IMR-90 (cell line): ENCODE data around the gene MBTPS1. TPM values are rescaled to one million over a fixed set of nuclear protein-coding genes. Genes with fewer than 3 reads are reported as not detected.

Experiments used
- ATAC-seq: fragments of 200-7000 bp; cut with Tn5 transposase; 2 replicates; pipeline ENCODE4 v1.9.1; 2020; ENCODE audit warnings: low read depth, mild to moderate bottlenecking, moderate library complexity
- BruUV-seq: library from RNA; stranded (reverse); fragments of 400-500 nt; replicated peaks from 2 replicates; lab custom pipeline; 2021; lab: Mats Ljungman, UMichigan
- CTCF ChIA-PET: fragments of 300-600 bp; formaldehyde crosslinking; extraction: SDS; loops from one replicate; lab custom pipeline; 2021; ENCODE audit warnings: antibody characterized with exemption; lab: Yijun Ruan, JAX
- POLR2A ChIA-PET: fragments of 300-600 bp; sonication (Branson Sonifier 250); formaldehyde crosslinking; loops from one replicate; lab custom pipeline; 2022; ENCODE audit warnings: antibody characterized with exemption; ENCODE audit not compliant: unreplicated experiment; lab: Charles Lee
- DNase-seq: peaks from one replicate; pipeline ENCODE4 v3.0.0; 2013
- H2AFZ ChIP-seq: replicated peaks from 2 replicates; pipeline ENCODE3; 2013; ENCODE audit warnings: low read length, mild to moderate bottlenecking; ENCODE audit not compliant: poor library complexity
- H2AK5ac ChIP-seq: 2 replicates; pipeline ENCODE4 v1.6.1; 2013; ENCODE audit warnings: low read depth, low read length, inconsistent platforms
- H2AK9ac ChIP-seq: replicated peaks from 2 replicates; pipeline ENCODE3; 2013; ENCODE audit warnings: mild to moderate bottlenecking, low read depth, low read length, moderate library complexity; ENCODE audit not compliant: poor library complexity
- H2BK120ac ChIP-seq: 2 replicates; pipeline ENCODE4 v1.6.1; 2013; ENCODE audit warnings: low read depth, low read length, inconsistent platforms
- H2BK15ac ChIP-seq: 3 replicates; pipeline ENCODE4 v1.6.1; 2013; ENCODE audit warnings: low read depth, low read length, inconsistent platforms
- H2BK20ac ChIP-seq: 2 replicates; pipeline ENCODE4 v1.6.1; 2013; ENCODE audit warnings: low read depth, mild to moderate bottlenecking, inconsistent platforms, low read length, moderate library complexity
- H2BK5ac ChIP-seq: 2 replicates; pipeline ENCODE4 v1.6.1; 2013; ENCODE audit warnings: mild to moderate bottlenecking, low read depth, low read length, inconsistent platforms; ENCODE audit not compliant: poor library complexity, severe bottlenecking
- H3K14ac ChIP-seq: replicated peaks from 2 replicates; pipeline ENCODE4 v1.6.1; 2013; ENCODE audit warnings: low read depth, low read length, inconsistent platforms
- H3K18ac ChIP-seq: 2 replicates; pipeline ENCODE4 v1.6.1; 2013; ENCODE audit warnings: low read depth, low read length, control low read depth
- H3K23ac ChIP-seq: 2 replicates; pipeline ENCODE4 v1.6.1; 2013; ENCODE audit warnings: low read depth, low read length, inconsistent platforms
- H3K27ac ChIP-seq: 2 replicates; pipeline ENCODE4 v1.5.1; 2013; ENCODE audit warnings: mild to moderate bottlenecking, control low read depth, low read length; ENCODE audit not compliant: insufficient read depth
- H3K27me3 ChIP-seq: 2 replicates; pipeline ENCODE4 v1.6.1; 2013; ENCODE audit warnings: low read length; ENCODE audit not compliant: control insufficient read depth, insufficient read depth
- H3K36me3 ChIP-seq: 2 replicates; pipeline ENCODE4 v1.6.1; 2013; ENCODE audit warnings: low read length, mixed read lengths; ENCODE audit not compliant: control insufficient read depth, insufficient read depth
- H3K4ac ChIP-seq: 2 replicates; pipeline ENCODE4 v1.6.1; 2013; ENCODE audit warnings: low read depth, low read length, inconsistent platforms
- H3K4me1 ChIP-seq: 2 replicates; pipeline ENCODE4 v1.6.1; 2013; ENCODE audit warnings: low read length, mixed read lengths; ENCODE audit not compliant: control insufficient read depth, insufficient read depth
- H3K4me2 ChIP-seq: 2 replicates; pipeline ENCODE4 v1.6.1; 2013; ENCODE audit warnings: low read depth, mild to moderate bottlenecking, control low read depth, low read length, moderate library complexity
- H3K4me3 ChIP-seq: 2 replicates; pipeline ENCODE4 v1.5.1; 2013; ENCODE audit warnings: low read depth, mild to moderate bottlenecking, control low read depth, low read length, moderate library complexity; ENCODE audit not compliant: insufficient read depth
- H3K56ac ChIP-seq: 2 replicates; pipeline ENCODE4 v1.6.1; 2013; ENCODE audit warnings: low read length, inconsistent platforms; ENCODE audit not compliant: insufficient read depth; ENCODE audit errors: extremely low read depth
- H3K79me1 ChIP-seq, 2 experiments: 2 replicates each; pipeline ENCODE4 v1.6.1; 2013; ENCODE audit warnings: low read length in 2 of 2, inconsistent platforms in 1 of 2, low read depth in 1 of 2
- H3K9ac ChIP-seq: 2 replicates; pipeline ENCODE4 v1.6.1; 2013; ENCODE audit warnings: low read depth, low read length, control low read depth
- H3K9me1 ChIP-seq: 2 replicates; pipeline ENCODE4 v1.6.1; 2013; ENCODE audit warnings: low read length, inconsistent platforms; ENCODE audit not compliant: insufficient read depth
- H3K9me3 ChIP-seq: 2 replicates; pipeline ENCODE4 v1.6.1; 2013; ENCODE audit warnings: low read length; ENCODE audit not compliant: control insufficient read depth, insufficient read depth
- H4K20me1 ChIP-seq: 2 replicates; pipeline ENCODE4 v1.6.1; 2013; ENCODE audit warnings: low read length, inconsistent platforms; ENCODE audit not compliant: insufficient read depth
- H4K5ac ChIP-seq: 2 replicates; pipeline ENCODE4 v1.6.1; 2013; ENCODE audit warnings: mild to moderate bottlenecking, low read depth, low read length, control low read depth
- H4K8ac ChIP-seq, 2 experiments: 2 replicates each; pipeline ENCODE4 v1.6.1; 2013; ENCODE audit warnings: low read depth in 2 of 2, low read length in 2 of 2, control low read depth in 1 of 2, inconsistent platforms in 1 of 2
- H4K91ac ChIP-seq: 2 replicates; pipeline ENCODE4 v1.6.1; 2013; ENCODE audit warnings: low read depth, low read length, inconsistent platforms; ENCODE audit not compliant: insufficient read depth
- BHLHE40 ChIP-seq: fragments of 150-350 bp; IDR thresholded peaks from 2 replicates; pipeline ENCODE4 v1.6.1; 2016; ENCODE audit warnings: mild to moderate bottlenecking, low read depth, low read length
- CHD1 ChIP-seq: IDR thresholded peaks from 2 replicates; pipeline ENCODE4 v1.6.1; 2012; ENCODE audit warnings: low read depth, low read length, improper control_type of control experiment
- FOS ChIP-seq: fragments of 150-350 bp; IDR thresholded peaks from 2 replicates; pipeline ENCODE4 v1.6.1; 2016; ENCODE audit warnings: low read depth, low read length
- MAZ ChIP-seq: IDR thresholded peaks from 2 replicates; pipeline ENCODE4 v1.6.1; 2012; ENCODE audit warnings: low read depth, mild to moderate bottlenecking, low read length, improper control_type of control experiment, moderate library complexity, borderline replicate concordance
- MXI1 ChIP-seq: IDR thresholded peaks from 2 replicates; pipeline ENCODE4 v1.6.1; 2012; ENCODE audit warnings: low read depth, mild to moderate bottlenecking, low read length, moderate library complexity, borderline replicate concordance
- NFE2L2 ChIP-seq: fragments of 150-350 bp; IDR thresholded peaks from 2 replicates; pipeline ENCODE4 v1.6.1; 2016; ENCODE audit warnings: low read depth, mild to moderate bottlenecking, low read length
- POLR2A ChIP-seq: IDR thresholded peaks from 2 replicates; pipeline ENCODE4 v1.6.1; 2012; ENCODE audit warnings: mild to moderate bottlenecking, low read depth, low read length
- RAD21 ChIP-seq: IDR thresholded peaks from 2 replicates; pipeline ENCODE4 v1.6.1; 2012; ENCODE audit warnings: low read length, improper control_type of control experiment
- RFX5 ChIP-seq: IDR thresholded peaks from 2 replicates; pipeline ENCODE4 v1.8.0; 2012; ENCODE audit warnings: low read depth, mild to moderate bottlenecking, low read length, moderate library complexity
- WGBS, 2 experiments: methylation state at CpG; one replicate each; pipeline versions ENCODE4 v1.1.5 to v1.1.7; 2013; ENCODE audit warnings: missing lambda C conversion rate in 2 of 2; ENCODE audit not compliant: insufficient read length in 1 of 2; ENCODE audit errors: extremely low coverage in 2 of 2; 5-methylcytosine and 5-hydroxymethylcytosine counted together
- dilution Hi-C: fragments of 300-500 bp; cut with HindIII; formaldehyde crosslinking; loops from one replicate; pipeline ENCODE4 v1.14.3; 2018; ENCODE audit warnings: low sequenced_read_pairs; ENCODE audit not compliant: unreplicated experiment
- in situ Hi-C: fragments of 300-500 bp; cut with MboI; formaldehyde crosslinking; loops from 3 replicates; pipeline ENCODE4 v1.14.3; 2019; ENCODE audit warnings: low sequenced_read_pairs, inconsistent platforms, mixed read lengths
- intact Hi-C: fragments of 100-400 bp; cut with micrococcal nuclease; formaldehyde crosslinking; loops from 2 replicates; pipeline ENCODE4 v1.10.0; 2022
- polyA plus RNA-seq, 3 experiments: library from polyadenylated mRNA; depleted of rRNA; stranded (reverse); fragments of >200 nt; gene quantifications; 2 replicates each; pipeline ENCODE4 v1.2.3, GENCODE V29; 2012; ENCODE audit warnings: low replicate concordance in 1 of 3
- total RNA-seq: library from RNA; depleted of rRNA; stranded (reverse); fragments of >200 nt; gene quantifications from 2 replicates; pipeline ENCODE4 v1.2.3, GENCODE V29; 2012
- TF ChIP-seq, protein P1 (sequence below): fragments of 150-350 bp; IDR thresholded peaks from 2 replicates; pipeline ENCODE4 v1.6.1; 2017; ENCODE audit warnings: mild to moderate bottlenecking, antibody characterized with exemption, low read length, low read depth

Gene MBTPS1
- total and polyA plus RNA-seq, 2 of the 4 experiments (the other 2 are of a cell fraction), result 59.0 to 70.4 TPM

DNA sequence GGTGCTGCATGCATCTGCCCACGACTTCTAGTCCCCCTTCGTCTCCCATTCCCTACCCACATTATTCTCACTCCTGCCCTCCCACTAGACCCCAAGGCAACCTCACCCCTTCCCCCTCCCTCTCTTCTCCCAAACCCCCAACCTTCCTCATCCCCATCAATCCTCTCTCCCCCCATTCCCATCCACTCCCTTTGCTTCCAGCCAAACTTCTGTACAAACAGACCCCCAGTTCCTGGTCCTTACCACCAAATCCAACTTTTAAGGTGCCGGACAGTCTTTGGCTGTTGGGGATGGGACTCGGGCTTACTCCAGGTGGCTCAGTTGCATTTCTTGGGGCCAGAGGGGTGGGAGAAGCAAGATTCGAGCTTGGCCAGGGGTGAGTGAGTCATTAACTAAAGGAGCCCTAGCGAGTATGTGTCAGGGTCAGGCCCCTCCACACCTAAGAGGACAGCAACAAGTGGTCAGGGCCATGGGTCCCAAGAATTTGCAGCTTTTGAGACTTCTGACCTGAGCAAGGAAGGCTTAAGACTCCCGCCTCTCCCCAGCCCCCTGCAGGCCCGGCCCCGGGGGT is 74.3 kb downstream of the MBTPS1 start, which contains the start of gene SLC38A8:
Gene SLC38A8, minus strand, starts transcription at position 488 of the 571 bp plus-strand sequence. CDS start 638 bp downstream, outside the sequence.
- Histone ChIP-seq H2BK15ac (no peak within 1 kb of the TSS), H3K23ac (no peak within 1 kb of the TSS), H3K79me1 (no peaks in the 10 kb centered on the region), H4K8ac (no peak within 1 kb of the TSS), H2AFZ (no peak within 1 kb of the TSS), H3K9me3 (no peaks in the 10 kb centered on the region), H2AK9ac (no peak within 1 kb of the TSS), H3K4me3 (no peak within 1 kb of the TSS), H4K91ac (no peak within 1 kb of the TSS), H3K9ac (no peak within 1 kb of the TSS), H3K36me3 (no peaks in the 10 kb centered on the region), H3K56ac (no peak within 1 kb of the TSS), H3K4me2 (no peak within 1 kb of the TSS), H4K5ac (no peak within 1 kb of the TSS), H2BK120ac (no peak within 1 kb of the TSS), H2AK5ac (no peak within 1 kb of the TSS), H3K4ac (no peak within 1 kb of the TSS), H3K18ac (no peak within 1 kb of the TSS), H3K27me3 (peaks cover 49% of the 10 kb centered on the region), H2BK20ac (no peak within 1 kb of the TSS), H4K20me1 (no peaks in the 10 kb centered on the region), H2BK5ac (no peak within 1 kb of the TSS), H3K14ac (no peak within 1 kb of the TSS), H3K4me1 (no peaks in the 10 kb centered on the region), H3K27ac (no peak within 1 kb of the TSS), H3K9me1 (no peaks in the 10 kb centered on the region)
- TF ChIP-seq RAD21, result no peak
- TF ChIP-seq MXI1, result no peak
- TF ChIP-seq RFX5, result no peak
- no peak for TF ChIP-seq CHD1
- TF ChIP-seq POLR2A, result no peak
- no peak for TF ChIP-seq MAZ
- TF ChIP-seq, protein P1, sequence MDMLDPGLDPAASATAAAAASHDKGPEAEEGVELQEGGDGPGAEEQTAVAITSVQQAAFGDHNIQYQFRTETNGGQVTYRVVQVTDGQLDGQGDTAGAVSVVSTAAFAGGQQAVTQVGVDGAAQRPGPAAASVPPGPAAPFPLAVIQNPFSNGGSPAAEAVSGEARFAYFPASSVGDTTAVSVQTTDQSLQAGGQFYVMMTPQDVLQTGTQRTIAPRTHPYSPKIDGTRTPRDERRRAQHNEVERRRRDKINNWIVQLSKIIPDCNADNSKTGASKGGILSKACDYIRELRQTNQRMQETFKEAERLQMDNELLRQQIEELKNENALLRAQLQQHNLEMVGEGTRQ, result no peak
- no peak for TF ChIP-seq BHLHE40
- TF ChIP-seq NFE2L2, result no peak
- TF ChIP-seq FOS, result no peak
- 80% methylated on average over 1 of the region's 9 CpGs; no CpG with 5 or more reads in 1 of the 2 experiments for WGBS, 2 experiments
- intact Hi-C loops, result loop anchor here (5.0 kb wide), 1 partner anchor 75 kb away; the partner anchor contains the start of gene NECAB2
- ATAC-seq (no peak), DNase-seq (no peak)
- dilution Hi-C loops, result no loop called here
- BruUV-seq, result no TSS peak
- ChIA-PET CTCF (no interaction called here), POLR2A (interaction anchor here (0.5 kb wide), 1 partner anchor 15 kb away, joined by 8 read pairs; no protein-coding TSS in a partner anchor)
- in situ Hi-C loops, result no loop called here
